ENCODE data around the gene LMAN1L. TPM values are rescaled to one million over a fixed set of nuclear protein-coding genes. Genes with fewer than 3 reads are reported as not detected.

LMAN1L gene
- total RNA-seq, 2 experiments from 2014 or later: 0.56 to 0.93 TPM

GRCh38 chr15:74839526-74840395 lies 27.1 kb downstream of the LMAN1L start:
- no peak overlapping the region for H3K27ac ChIP-seq (ENCODE audit: low read depth in 1 of 2, low read length in 2 of 2)
- H3K4me1 Mint-ChIP-seq (ENCODE audit: low read depth): peaks cover 38% of the 10 kb centered on the region
- no peak for TF ChIP-seq CTCF (IDR thresholded peaks at IDR 0.05)
- H3K4me3 Mint-ChIP-seq: no peak overlapping the region
- H3K9me3 ChIP-seq (ENCODE audit: control insufficient read depth in 1 of 2, insufficient read depth in 1 of 2, low read length in 2 of 2): no peaks in the 10 kb centered on the region
- no peaks in the 10 kb centered on the region for H3K27me3 ChIP-seq (ENCODE audit: control insufficient read depth in 1 of 2, insufficient read depth in 2 of 2, low read length in 2 of 2)
- peaks cover 39% of the 10 kb centered on the region for H3K36me3 Mint-ChIP-seq (ENCODE audit: low read depth)
- peaks cover 47% of the 10 kb centered on the region for H3K36me3 ChIP-seq (ENCODE audit: insufficient read depth, low read length)
- ChIA-PET POLR2A (interaction anchor here (1.1 to 1.7 kb wide), 2 partner anchors 46 to 62 kb away, joined by 3 to 4 read pairs; no protein-coding TSS in a partner anchor), CTCF (no interaction called here)
- intact Hi-C loops (cut with DNase I, micrococcal nuclease): loop anchor here (5.0 to 10.0 kb wide), 7 partner anchors 37 to 363 kb away; partner anchors contain the start of genes ARID3B (in 1 of the 2), C15orf39 (in 1 of the 2), EDC3 (in 1 of the 2) and MPI (in 1 of the 2)
- no peaks in the 10 kb centered on the region for H3K27me3 Mint-ChIP-seq
- no peaks in the 10 kb centered on the region for H3K9me3 Mint-ChIP-seq
- no peak for DNase-seq
- no peak overlapping the region for H3K4me3 ChIP-seq (ENCODE audit: low read length)
- no peak overlapping the region for H3K27ac Mint-ChIP-seq
- no peak for ATAC-seq (ENCODE audit: poor library complexity)
- H3K4me1 ChIP-seq (ENCODE audit: insufficient read depth, low read length): peaks cover 41% of the 10 kb centered on the region

- no peaks in the 10 kb centered on the region for H3K9me3 Mint-ChIP-seq
- Histone ChIP-seq H3K4me3 (ENCODE audit: low read length) (no peak overlapping the region), H3K27ac (ENCODE audit: low read depth in 1 of 2, low read length in 2 of 2) (no peak overlapping the region), H3K4me1 (ENCODE audit: insufficient read depth, low read length) (peaks cover 54% of the 10 kb centered on the region), H3K9me3 (ENCODE audit: control insufficient read depth in 1 of 2, insufficient read depth in 1 of 2, low read length in 2 of 2) (no peaks in the 10 kb centered on the region), H3K36me3 (ENCODE audit: insufficient read depth, low read length) (peaks cover 40% of the 10 kb centered on the region), H3K27me3 (ENCODE audit: control insufficient read depth in 1 of 2, insufficient read depth in 2 of 2, low read length in 2 of 2) (no peaks in the 10 kb centered on the region)
- H3K4me1 Mint-ChIP-seq (ENCODE audit: low read depth): peaks cover 49% of the 10 kb centered on the region
- peak overlapping the region; percentile 86 for H3K27ac Mint-ChIP-seq
- DNase-seq: no peak
- peak overlapping the region; percentile 92 for H3K4me3 Mint-ChIP-seq
- H3K27me3 Mint-ChIP-seq: no peaks in the 10 kb centered on the region
- POLR2A ChIA-PET: interaction anchor here (1.1 to 1.7 kb wide), 3 partner anchors 48 to 61 kb away, joined by 3 to 4 read pairs (median 4); no protein-coding TSS in a partner anchor
- TF ChIP-seq CTCF (IDR thresholded peaks at IDR 0.05): no peak
- ATAC-seq (ENCODE audit: poor library complexity): no peak
- CTCF ChIA-PET: interaction anchor here (1.8 kb wide), 1 partner anchor 66 kb away, joined by 4 read pairs; the partner anchor contains the start of gene FAM219B
- peaks cover 42% of the 10 kb centered on the region for H3K36me3 Mint-ChIP-seq (ENCODE audit: low read depth)
- intact Hi-C loops (cut with DNase I, micrococcal nuclease): loop anchor here (5.0 to 10.0 kb wide), 5 partner anchors 51 to 361 kb away; partner anchors contain the start of genes ARID3B (in 1 of the 2), C15orf39 (in 1 of the 2), EDC3 (in 1 of the 2) and MPI (in 1 of the 2)
These were observed 28.5 kb downstream of the LMAN1L start for GRCh38 chr15:74840851-74841775.

All from CD4-positive, alpha-beta T cell (primary cell).